HG03520 (cell line): ENCODE measurements around the gene SBNO2.

Source experiments
- ATAC-seq: cut with Tn5 transposase; IDR thresholded peaks from one replicate; pipeline ENCODE4 v1.9.1; 2021; ENCODE audit warnings: mild to moderate bottlenecking, moderate library complexity; ENCODE audit not compliant: unreplicated experiment

The SBNO2 gene

DNA sequence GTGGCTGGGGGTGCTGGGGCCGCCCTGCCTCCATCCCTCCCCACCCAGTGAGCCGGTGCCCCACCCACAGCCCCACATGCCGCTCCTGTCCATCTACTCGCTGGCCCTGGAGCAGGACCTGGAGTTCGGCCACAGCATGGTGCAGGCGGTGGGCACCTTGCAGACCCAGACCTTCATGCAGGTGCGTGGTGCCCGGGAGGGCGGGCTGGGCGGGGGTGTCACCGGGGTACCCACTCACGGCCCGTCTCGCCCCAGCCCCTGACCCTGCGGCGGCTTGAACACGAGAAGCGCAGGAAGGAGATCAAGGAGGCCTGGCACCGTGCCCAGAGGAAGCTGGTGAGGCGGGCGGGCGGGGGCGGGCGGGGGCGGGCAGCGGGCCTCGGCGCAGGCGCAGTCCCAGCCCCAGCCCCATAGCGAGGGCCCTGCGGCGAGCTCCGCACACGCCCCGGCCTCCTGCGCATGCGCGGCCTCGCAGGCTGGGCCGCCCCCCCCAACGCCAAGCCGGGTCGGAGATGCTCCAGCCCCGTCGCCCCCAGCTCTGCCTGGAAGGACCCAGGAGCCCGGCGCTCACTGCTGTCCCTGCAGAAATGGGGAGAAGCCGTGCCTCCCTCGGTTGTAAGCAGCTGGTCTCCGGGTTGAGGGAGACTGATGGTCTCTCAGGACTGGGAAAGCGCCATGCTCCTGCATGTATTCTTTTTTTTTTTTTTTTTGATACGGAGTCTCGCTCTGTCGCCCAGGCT lies 99.4 kb downstream of the SBNO2 start:
- ATAC-seq, result no peak

- ATAC-seq, result no peak
Measured at GRCh38 chr19:1073956-1074517, 100.0 kb downstream of the SBNO2 start.

GRCh38 chr19:1073063-1073955 lies 100.8 kb downstream of the SBNO2 start:
- no peak for ATAC-seq

- ATAC-seq, result no peak
Measured at GRCh38 chr19:1072371-1073015, 101.6 kb downstream of the SBNO2 start.

DNA sequence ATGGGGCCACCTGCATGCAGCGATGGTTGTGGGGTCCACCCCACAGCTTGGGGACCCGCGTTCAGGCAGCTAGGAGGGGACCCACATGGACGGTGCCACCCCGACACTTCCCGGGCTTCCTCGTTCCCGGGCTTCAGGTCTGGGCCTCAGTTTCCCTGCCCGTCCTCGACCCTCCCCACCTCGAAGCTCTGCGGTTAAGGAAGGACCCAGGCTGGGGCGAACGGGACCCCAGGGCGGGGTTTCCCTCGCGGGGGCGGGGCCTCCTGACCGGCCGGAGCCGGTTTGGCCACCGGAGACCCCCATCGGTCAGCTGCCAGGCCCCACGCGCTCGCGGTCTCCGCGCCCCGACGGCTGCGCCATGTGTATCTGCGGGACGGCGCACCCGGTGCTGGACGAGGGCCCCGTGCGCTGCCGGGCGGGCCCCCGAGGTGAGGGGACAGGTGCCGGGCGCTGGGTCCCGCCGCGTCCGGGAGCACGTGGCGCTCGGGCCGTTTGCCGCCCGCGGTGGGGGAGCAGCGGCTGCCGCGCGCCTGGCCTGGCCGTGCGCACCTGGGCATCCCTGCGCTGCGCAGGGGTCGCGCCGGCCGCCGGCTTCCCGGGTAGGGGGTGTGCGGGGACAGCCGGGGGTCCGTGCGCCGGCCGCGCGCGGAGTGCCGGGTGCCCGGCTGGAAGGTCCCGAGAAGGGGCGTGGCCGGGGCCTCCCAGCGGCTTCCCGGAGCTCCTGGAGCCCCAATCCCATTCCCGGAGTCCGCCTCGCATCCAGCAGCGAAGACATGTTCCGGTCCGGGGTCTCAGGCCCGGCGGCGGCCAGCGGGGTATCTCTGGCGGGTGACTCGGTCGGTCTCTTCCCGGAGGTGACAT lies 102.9 kb downstream of the SBNO2 start:
- ATAC-seq, result no peak

- no peak for ATAC-seq
Measured at GRCh38 chr19:1070576-1070930, 103.5 kb downstream of the SBNO2 start.

DNA sequence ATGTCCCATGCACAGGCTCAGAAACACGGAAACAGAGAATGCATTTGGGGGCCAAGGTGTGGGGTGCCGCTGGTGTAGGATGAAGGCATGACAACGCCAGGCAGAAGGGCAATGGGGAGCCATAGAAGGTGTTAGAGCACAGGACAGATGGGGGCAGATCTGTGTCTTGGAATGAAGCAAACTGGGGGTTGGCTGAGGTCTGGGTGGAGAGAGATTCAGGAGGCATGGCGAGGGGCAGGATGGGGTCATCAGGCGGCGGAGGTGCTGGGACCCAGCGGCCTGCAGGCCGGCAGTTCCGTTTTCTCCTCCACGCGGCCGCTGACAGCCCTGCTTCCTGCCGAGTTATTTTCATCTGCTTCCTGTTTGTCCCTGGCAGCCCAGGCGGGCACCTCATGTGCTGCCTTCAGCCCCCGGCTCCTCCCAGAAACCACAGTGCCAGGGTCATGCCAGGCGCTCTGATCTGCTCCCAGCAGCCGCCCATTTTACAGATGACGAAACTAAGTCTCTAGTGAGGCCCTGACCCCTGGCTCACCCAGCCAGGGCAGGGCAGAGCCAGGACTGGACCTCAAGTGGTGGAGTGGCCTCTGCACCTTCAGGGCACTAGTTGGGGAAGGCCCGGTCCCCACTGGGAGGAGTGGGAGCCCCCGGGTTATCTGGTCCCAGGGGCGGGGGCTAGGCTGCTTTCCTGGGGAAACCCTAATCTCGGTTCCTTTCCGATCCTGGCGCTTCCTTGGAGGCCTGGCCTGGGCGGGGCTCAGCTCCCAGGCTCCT lies 104.9 kb downstream of the SBNO2 start:
- ATAC-seq, result no peak

- ATAC-seq, result no peak
Measured at GRCh38 chr19:1068009-1069001, 105.8 kb downstream of the SBNO2 start.

- ATAC-seq, result no peak
Measured at GRCh38 chr19:1067341-1067957, 106.6 kb downstream of the SBNO2 start.

DNA sequence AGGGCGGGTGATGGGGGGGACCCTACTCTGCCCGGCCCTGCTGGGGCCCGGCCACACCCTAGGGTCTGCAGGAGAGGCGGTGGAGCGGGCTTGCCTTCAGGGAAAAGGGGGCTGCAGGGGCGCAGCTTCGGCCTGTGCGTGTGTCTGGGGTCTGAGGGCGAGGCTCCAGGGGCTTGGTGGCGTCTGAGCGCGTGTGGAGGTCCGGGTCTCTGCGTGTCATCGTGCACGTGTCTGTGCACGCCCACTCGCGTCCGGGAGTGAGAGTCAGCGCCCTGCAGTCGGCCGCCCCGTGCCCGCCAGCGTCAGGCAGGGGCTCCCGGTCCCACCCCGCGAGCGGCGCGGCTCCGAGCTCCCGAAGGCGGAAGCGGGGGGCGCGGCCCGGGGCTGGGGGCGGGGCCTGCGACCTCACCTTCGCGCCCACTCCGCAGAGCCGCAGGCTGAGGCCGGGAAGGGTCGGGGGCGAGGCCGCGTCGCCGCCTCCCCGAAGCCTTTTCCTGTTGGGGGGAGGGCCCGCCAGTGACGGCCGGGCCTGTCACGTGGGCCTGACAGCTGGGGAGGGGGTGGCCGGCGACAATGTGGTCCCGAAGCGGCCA lies 107.2 kb downstream of the SBNO2 start, which contains the start of gene ARHGAP45:
TSS of gene ARHGAP45 (plus strand) at position 420 of the 593 bp plus-strand sequence. CDS start 239 bp downstream, outside the sequence.
- ATAC-seq, result no peak

- ATAC-seq, result no peak
Measured at GRCh38 chr19:1066251-1066747, 107.8 kb downstream of the SBNO2 start.

- no peak for ATAC-seq
Measured at GRCh38 chr19:1065606-1066109, 108.4 kb downstream of the SBNO2 start.

- ATAC-seq, result no peak
Measured at GRCh38 chr19:1064661-1065605, 109.1 kb downstream of the SBNO2 start.

DNA sequence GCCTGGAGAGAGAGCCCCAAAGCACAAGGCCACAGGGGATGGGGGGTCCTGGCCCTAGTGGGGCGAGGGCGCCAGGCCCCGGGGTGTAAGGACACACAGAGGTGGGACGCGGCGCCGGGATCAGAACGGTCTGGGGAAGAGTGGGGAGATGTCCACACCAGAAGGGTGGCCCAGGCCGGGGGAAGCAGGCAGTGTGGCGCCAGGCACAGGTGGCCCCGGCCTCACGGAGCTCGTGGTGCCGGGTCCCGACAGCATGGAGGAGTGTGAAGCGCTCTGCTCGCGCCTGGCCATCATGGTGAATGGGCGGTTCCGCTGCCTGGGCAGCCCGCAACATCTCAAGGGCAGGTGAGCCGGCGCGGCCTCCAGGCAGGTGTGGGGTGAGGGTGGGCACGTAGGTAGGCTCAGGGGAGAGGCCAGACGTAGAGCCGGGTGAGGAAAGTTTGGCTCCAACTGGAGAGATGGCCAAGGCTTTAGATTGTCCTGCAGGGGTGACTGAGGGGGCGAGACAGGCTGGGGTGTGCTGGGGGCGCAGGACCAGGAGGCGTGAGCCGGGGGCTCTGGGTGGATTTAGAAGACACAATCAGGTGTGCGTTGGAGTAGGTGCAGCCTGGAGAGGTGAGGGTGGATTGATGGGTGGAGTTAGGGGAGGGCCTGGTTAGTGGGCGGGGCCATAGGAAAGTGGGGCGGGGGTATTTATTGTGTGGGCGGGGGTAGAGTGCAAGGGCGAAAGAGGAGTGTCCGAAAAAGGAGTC lies 110.0 kb downstream of the SBNO2 start:
- no peak for ATAC-seq
